GM12874 (cell line): ENCODE data around the gene ANKLE2.

Experiments used
- CTCF ChIP-seq: IDR thresholded peaks from 2 replicates; pipeline ENCODE4 v1.5.1; 2011; ENCODE audit warnings: low read depth, mild to moderate bottlenecking, control low read depth, low read length, moderate library complexity; ENCODE audit not compliant: insufficient read depth

ANKLE2 gene

DNA sequence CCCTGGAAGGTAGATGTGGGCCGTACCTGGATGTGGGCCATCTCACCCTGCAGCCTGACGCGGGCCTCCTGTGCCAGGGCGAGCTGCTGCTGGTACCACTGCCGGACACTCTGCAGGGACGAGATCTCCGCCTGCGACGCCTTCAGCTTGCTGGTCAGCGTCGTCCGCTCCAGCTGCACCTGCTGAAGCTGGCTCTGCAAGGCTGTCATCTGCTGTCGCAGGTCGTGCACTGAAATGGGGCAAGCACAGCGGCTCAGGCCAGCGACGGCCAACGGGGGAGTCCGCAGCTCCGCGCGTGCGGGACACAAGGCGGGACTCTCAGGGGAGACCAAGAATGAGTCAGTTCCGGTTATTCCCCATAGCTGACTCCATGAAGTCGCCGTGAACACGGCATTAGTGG is 40.1 kb upstream of the ANKLE2 start:
- no peak for TF ChIP-seq CTCF

DNA sequence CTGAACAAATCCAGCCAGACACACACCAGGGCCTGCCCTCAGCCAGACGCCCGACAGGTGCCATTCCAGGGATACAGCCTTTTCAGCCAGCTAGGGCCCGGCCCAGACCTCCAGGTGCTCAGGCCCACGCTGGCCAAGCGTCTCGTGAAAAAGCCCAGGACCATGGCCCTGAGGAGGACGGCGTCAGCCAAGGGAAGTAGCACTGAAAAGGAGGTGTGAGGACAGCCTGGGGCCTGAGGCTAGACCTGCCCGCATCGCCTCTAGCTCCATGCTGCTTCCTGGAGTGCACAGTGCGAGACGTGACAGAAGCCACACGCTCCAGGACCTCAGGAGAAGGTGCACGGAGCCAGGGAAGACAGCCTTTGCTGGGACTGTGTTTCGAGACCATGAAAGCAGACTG is 37.2 kb upstream of the ANKLE2 start:
- TF ChIP-seq CTCF = no peak

- TF ChIP-seq CTCF = no peak
Observed at GRCh38 chr12:132797820-132798570, 36.4 kb upstream of the ANKLE2 start.

- no peak for TF ChIP-seq CTCF
Observed at GRCh38 chr12:132795847-132796246, 34.2 kb upstream of the ANKLE2 start.

DNA sequence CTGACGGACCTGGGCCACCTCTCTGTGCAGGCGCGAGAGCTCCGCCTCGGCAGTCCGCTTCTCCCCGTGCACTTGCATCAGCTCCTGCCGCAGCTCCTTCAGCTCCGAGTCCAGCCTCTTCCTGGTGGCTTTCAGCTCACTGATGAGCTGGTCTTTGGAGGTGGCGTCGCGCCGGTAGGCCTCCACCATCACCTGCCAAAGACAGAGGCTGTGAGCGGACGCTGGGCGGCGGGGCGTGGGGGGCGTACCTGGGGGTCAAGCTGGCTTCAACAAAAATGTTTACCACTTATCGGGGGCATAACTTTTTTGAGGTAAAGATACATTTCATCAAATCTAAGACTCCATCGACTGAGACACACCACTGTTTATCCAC is 27.5 kb upstream of the ANKLE2 start:
- no peak for TF ChIP-seq CTCF

DNA sequence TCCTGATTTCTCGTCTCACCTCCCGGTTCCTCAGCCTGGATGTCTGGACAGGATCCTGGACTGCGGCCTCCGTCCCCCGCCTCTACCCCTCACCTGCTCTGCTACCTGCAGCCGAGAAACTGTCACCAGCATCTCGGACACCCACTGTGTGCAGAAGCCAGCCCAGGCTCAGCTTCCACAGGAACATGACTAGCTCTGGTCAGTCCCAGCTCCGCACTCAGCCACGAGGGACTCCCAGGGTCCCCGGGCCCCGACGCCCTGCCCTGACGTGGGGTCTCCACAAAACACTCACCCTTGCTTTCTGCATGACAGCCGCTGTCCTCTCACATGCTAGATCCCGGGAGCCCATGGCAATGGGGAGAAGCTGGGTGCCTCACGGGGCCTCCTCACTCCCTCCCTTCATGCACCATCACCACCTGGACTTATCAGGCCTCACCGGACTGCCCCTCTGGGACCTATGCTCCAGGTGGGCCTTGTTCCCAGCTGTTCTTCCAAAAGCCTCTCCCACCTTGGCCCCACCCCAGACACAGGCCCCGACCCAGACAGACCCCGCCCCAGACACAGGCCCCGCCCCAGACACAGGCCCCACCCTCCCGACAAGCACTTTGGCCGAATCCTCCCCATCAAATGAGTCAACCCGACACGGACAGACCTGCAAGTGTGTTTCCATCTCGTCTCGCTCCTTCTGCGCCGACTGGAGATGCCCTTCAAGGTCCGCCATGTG is 26.9 kb upstream of the ANKLE2 start:
- no peak for TF ChIP-seq CTCF

DNA sequence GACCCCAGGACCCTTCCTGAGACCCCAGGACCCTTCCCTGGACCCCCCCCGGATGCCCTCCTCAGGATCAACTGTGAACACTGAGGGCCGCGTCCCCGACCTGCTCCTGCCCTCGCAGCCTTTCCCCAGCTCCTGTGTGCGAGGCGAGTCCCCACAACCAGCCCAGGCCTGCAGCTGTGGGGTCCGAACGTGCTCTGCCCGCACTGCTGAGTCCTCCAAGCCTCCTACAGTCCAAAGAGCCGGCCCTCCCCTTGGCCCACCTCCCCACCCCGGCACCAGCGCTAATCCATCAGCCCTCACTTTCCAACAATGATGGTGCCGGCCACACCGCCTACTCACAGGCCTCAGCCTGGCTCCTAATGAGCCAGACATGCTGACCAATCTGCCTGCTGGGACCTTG is 26.2 kb upstream of the ANKLE2 start:
- TF ChIP-seq CTCF = no peak
